GM19397 (cell line): ENCODE measurements around the gene CEP112.
"Not testable (repeated sequence)": the region's sequence is repeated elsewhere in the genome, so short reads cannot be mapped to it uniquely, and the experiment has no call there.

Experiments used
- ATAC-seq: cut with Tn5 transposase; IDR thresholded peaks from one replicate; pipeline ENCODE4 v1.9.1; 2021; ENCODE audit warnings: mild to moderate bottlenecking, moderate library complexity; ENCODE audit not compliant: unreplicated experiment

CEP112 gene

DNA sequence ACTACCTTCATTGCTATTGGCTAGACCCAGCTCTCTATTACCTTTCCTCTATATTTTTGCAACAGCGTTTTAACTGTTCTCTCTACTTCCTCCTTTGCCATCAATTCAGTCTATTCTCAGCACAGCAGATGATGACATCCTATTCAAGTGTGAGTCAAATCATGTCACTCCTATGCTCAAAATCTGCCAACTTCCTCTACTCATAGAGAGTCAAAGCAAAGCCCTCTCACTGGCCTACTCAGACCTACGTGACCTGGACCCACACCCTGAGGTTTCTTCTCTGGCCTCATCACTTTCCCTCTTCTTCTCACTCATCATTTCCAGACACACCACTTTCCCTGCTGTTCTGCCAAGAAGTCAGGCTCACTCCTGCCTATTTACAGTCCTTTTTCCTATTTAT, 341.4 kb downstream of the CEP112 start:
- no peak for ATAC-seq

GRCh38 chr17:65848751-65849150, 343.2 kb downstream of the CEP112 start:
- no peak for ATAC-seq

GRCh38 chr17:65841089-65841488, 350.8 kb downstream of the CEP112 start:
- no peak for ATAC-seq

DNA sequence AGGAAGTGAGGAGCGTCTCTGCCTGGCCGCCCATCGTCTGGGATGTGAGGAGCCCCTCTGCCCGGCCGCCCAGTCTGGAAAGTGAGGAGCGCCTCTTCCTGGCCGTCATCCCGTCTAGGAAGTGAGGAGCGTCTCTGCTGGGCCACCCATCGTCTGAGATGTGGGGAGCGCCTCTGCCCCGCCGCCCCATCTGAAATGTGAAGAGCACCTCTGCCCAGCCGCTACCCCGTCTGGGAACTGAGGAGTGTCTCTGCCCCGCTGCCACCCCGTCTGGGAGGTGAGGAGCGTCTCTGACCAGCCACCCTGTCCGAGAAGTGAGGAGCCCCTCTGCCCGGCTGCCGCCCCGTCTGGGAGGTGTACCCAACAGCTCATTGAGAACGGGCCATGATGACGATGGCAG, 354.7 kb downstream of the CEP112 start:
- ATAC-seq: not testable (repeated sequence)

GRCh38 chr17:65833214-65833613, 358.7 kb downstream of the CEP112 start:
- no peak for ATAC-seq

DNA sequence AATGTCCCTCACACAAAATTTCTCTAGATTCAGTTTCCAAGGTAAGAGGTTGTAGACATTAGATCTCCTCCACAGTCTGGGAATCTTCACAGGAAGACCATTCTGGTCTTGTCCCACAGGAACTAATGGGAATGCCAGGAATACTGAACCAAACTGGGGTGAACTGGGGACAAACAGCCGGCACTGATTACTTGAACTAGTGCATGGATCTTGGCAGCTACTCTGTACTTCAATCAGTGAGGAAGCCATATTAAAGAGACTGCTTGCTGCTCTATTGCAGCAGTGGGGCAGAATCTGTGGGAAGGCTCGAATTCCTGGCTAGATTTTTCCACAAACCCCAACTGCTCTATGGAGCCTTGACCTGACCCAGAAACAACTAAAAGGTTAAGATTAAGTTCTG, 361.6 kb downstream of the CEP112 start:
- ATAC-seq: no peak

- ATAC-seq: not testable (repeated sequence)
These were observed 365.4 kb downstream of the CEP112 start for GRCh38 chr17:65826577-65826976.

GRCh38 chr17:65824901-65825300, 367.0 kb downstream of the CEP112 start:
- no peak for ATAC-seq

DNA sequence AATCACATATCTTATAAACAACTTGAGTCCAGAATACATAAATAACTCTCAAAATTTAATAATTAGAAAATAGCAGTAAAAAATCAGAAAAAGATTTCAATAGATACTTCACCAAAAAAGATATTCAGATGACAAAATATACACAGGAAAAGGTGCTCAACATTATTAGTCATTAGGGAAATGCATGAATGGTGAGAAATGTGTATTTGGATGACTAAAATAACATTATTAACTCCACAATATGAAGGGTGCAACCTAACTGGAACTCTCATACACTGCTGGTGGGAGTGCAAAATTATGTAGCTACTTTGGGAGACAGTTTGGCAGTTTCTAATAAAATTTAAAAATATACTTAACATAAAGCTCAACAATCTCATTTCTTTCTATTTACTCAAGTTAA, 368.2 kb downstream of the CEP112 start:
- ATAC-seq: no peak

DNA sequence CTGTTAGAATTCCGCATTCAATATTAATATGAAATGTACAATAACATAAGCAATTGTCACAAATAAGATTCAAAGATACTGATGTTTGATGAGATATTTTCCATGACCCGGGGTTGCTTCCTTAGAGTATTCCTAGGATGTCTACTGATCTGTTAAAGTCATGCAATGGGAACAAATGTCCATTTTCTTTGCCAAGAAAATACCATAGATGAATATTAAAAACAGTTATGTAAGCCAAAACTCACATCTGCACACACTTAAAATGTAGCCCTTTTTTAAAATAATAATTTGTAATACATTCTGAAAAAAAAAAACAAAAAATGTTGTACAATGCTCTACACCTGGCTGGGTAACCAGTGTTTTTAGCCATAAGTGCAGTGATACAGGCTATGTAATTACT, 371.1 kb downstream of the CEP112 start:
- ATAC-seq: no peak

DNA sequence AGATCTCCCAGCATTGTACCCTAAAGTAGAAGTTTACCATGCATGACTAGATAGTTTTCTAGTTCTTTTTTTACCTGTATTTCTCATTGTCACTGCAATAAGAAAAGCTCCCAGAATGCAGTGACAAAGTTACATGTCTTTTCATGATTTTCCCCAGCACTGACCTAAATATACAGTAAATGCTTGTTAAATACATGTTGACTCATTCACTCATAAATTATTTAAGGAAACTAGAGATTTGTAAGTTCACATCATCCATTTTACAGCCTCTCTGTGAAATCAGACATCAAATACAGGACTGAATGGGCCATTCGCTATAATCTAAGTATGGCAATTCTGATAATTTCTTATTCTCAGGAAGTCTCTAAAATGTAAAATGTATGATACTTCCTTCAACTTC, 371.6 kb downstream of the CEP112 start:
- no peak for ATAC-seq

DNA sequence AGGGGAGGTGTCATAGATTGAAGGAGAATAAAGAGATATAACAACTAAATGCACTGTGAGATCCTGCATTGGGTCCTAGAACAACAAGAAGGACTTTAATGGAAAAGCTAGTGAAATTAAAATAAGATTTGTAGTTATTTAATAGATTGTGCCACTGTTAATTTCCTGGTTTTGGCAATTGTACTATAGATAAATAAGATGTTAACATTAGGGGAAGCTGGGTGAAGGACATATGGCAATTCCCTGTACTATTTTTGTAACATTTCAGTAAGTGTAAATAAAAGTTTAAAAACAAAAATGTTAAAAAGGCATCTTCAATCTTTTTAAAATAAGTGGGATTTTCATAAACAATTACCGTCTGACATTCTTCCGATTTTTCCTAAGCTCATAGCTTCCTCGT, 372.1 kb downstream of the CEP112 start:
- ATAC-seq: no peak

DNA sequence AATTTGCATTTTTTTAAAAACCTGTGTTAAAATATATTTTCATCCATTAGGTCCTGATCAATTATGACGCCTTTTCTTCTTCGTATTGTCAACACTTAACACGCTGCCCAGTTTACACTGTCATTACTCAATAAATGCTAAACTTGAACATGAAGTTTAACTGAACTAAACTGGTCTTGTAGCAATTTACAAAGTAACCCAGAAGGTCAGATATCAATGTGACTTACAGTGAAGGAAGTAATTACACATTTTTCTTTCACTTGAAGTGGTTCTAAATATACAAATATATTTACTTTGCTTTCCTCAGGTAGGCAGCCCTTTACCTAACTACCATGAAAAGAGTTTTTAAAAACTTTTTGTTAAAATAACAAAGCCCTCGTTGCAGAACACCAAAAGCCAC, 374.0 kb downstream of the CEP112 start:
- ATAC-seq: no peak

DNA sequence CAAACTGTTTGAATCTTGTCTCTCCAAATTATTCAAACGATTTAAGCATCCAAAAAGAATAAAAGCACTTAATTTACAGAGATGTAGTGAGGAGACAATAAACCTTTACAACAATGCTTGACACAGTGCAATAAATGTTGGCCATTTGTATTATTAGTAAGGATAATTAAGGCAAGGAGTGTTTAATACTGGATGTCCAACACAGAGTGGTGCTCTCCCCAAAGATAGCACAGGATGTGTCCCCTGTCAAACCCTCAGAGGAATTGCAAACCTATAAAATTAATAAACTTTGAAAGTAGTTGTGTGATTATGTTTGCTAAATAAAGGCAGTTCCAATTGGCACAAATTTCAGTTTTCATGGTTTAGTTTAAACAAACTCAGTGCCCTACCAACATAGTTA, 377.5 kb downstream of the CEP112 start:
- ATAC-seq: no peak

- no peak for ATAC-seq
These were observed 378.6 kb downstream of the CEP112 start for GRCh38 chr17:65813306-65813705.

DNA sequence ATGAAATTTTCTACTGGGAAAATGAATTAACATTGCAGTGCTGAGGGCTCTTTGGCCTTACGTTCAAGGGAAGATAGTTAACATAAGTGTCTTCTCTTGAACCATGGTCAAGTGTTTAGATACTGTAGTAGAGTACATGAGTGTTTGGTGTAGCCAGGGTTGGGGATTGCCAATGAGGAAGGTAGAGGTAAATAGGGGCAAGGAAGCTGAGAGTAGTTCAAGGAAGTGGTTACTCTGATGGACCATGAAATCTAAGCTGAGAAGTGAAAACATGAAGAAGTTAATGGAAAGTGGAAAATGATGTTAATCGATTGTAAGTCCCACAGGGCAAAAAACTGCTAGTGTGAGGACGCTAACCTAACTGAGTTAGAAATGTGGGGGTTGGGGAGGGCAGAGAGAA, 380.9 kb downstream of the CEP112 start:
- ATAC-seq: no peak

DNA sequence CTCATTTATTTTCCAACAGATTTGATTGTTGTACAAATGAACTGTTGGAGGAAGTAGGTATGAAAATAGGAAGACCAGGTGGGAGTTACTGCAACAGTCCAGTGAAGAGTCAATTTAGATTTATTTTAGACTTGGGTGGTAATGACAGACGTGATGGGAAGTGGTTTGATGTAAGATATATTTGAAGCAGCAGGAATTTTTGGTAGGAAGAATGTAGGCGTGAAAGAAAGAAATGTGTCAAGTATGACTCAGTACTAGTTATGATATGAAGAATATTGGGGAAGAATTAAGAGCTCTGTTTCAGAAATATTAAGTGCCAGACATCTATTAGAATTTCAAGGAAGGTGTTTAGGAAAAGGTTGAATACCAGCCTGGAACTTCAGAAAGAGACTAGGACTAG, 382.6 kb downstream of the CEP112 start:
- ATAC-seq: no peak

DNA sequence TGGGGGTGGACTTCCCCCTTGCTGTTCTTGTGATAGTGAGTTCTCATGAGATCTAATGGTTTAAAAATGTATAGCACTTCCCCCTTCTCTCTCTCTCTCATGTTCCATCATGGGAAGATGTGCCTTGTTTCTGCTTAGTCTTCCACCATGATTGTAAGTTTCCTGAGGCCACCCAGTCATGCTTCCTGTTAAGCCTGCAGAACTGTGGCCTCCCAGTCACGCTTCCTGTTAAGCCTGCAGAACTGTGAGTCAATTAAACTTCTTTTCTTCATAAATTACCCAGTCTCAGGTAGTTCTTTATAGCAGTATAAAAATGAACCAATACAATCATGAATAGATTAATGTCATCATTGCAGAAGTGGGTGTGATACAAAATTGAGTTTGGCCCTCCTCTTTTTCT, 383.4 kb downstream of the CEP112 start:
- ATAC-seq: not testable (repeated sequence)

DNA sequence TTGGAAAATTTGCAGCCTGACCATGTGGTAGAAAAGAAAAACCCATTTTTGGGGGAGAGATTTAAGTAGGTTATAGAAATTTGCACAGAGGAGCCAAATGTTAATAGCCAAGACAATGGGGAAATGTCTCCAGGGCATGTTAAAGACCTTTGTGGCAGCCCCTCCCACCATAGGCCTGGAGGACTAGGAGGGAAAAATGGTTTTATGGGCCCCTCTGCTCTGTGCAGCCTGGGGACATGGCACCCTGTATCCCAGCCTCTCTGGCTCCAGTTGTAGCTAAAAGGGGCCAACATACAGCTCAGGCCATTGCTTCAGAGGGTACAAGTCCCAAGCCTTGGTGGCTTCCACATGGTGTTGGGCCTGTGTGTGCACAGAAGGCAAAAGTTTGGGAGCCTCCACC, 384.6 kb downstream of the CEP112 start:
- no peak for ATAC-seq

DNA sequence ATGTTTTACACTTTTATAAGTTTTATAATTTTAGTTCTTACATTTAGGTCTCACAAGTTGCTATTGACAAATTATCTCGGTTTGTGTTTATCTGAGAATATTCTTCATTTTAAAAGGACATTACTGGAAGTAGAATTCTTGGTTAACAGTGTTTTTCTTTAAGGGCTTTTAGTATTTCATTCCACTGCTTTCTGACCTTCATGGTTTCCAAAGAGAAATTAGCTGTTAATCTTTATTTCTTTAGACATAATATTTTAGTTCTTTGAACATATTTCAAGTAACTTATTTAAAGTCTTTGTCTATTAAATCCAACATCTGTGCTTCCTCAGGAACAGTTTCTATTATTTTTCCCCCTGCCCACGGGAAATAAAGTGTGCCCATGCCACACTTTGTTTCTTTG, 390.4 kb downstream of the CEP112 start:
- no peak for ATAC-seq

- ATAC-seq: no peak
These were observed 391.3 kb downstream of the CEP112 start for GRCh38 chr17:65800655-65801054.

DNA sequence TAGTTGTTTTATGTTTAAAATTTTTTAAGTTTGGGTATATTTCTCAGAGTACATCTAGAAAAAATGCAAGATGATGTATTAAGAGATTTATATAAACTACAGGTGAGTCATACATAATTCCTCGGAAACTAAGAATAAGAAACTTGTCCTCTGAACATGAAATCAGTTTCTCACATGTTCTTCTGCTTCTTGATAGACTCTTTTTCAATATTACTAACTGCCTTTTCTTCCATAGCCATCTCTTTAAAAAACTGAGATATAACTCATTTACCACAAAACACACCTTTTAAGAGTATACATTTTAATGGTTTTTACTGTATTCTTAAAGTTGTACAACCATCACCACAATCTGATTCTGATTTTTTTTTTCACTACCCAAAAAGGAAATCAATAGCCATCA, 392.1 kb downstream of the CEP112 start:
- ATAC-seq: no peak

DNA sequence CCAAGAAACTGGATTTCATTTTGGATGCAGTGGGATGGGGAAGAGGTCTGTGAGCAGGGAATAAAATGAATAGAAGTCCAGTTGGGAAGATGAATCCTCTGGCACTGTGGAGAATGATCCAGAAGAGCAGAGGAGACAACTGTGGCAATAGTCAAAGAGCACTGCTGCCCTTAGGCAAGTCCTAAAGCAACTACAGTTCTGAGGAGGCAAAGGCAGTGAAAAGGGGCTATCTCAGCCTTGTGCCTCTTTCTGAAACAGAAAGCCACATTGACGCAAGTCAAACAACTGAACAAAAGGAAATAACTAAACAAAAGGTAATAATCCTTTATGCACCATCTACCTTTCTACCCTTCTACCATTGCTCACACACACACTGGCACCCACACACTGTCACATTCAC, 392.5 kb downstream of the CEP112 start:
- no peak for ATAC-seq

- no peak for ATAC-seq
These were observed 394.1 kb downstream of the CEP112 start for GRCh38 chr17:65797809-65798208.
